GM20000 (cell line): Measurements from ENCODE around the gene PLEKHA5.

Experiments
- DNase-seq: peaks from one replicate; pipeline ENCODE4 v3.0.0; 2012; ENCODE audit warnings: low spot score
- CTCF ChIP-seq: IDR thresholded peaks from 2 replicates; pipeline ENCODE4 v1.5.1; 2012; ENCODE audit warnings: mild to moderate bottlenecking, control low read depth; ENCODE audit errors: extremely low read depth, missing control alignments

Gene PLEKHA5

GRCh38 chr12:19130224-19131024 lies 891 bp downstream of the PLEKHA5 start:
- DNase-seq, result peak; percentile 29
- no peak for TF ChIP-seq CTCF

GRCh38 chr12:19131025-19131444 lies 1.5 kb downstream of the PLEKHA5 start:
- DNase-seq, result peak; percentile 20
- no peak for TF ChIP-seq CTCF

- no peak for DNase-seq
- no peak for TF ChIP-seq CTCF
Observed at GRCh38 chr12:19138551-19138950, 9.0 kb downstream of the PLEKHA5 start.

- no peak for TF ChIP-seq CTCF
- no peak for DNase-seq
Observed at GRCh38 chr12:19138956-19139355, 9.4 kb downstream of the PLEKHA5 start.

- TF ChIP-seq CTCF, result no peak
- no peak for DNase-seq
Observed at GRCh38 chr12:19139615-19140194, 10.2 kb downstream of the PLEKHA5 start.

- no peak for TF ChIP-seq CTCF
Observed at GRCh38 chr12:19140381-19141236, 11.1 kb downstream of the PLEKHA5 start.

GRCh38 chr12:19142499-19142898 lies 13.0 kb downstream of the PLEKHA5 start:
- DNase-seq, result no peak
- TF ChIP-seq CTCF, result no peak

More at GRCh38 chr12:19140381-19141236, 11.1 kb downstream of the PLEKHA5 start:
- no peak for DNase-seq
